NT2/D1 (cell line): ENCODE data around the gene BPIFB4.

Experiments used
- SUZ12 ChIP-seq: IDR thresholded peaks from 2 replicates; pipeline ENCODE4 v1.6.1; 2011; ENCODE audit not compliant: insufficient read length, insufficient read depth; ENCODE audit errors: extremely low read depth
- YY1 ChIP-seq: IDR thresholded peaks from 2 replicates; pipeline ENCODE4 v1.6.1; 2011; ENCODE audit not compliant: insufficient read length, insufficient read depth
- ZNF274 ChIP-seq: IDR thresholded peaks from 2 replicates; pipeline ENCODE4 v1.6.1; 2011; ENCODE audit warnings: mild to moderate bottlenecking, low read depth, low read length

DNA sequence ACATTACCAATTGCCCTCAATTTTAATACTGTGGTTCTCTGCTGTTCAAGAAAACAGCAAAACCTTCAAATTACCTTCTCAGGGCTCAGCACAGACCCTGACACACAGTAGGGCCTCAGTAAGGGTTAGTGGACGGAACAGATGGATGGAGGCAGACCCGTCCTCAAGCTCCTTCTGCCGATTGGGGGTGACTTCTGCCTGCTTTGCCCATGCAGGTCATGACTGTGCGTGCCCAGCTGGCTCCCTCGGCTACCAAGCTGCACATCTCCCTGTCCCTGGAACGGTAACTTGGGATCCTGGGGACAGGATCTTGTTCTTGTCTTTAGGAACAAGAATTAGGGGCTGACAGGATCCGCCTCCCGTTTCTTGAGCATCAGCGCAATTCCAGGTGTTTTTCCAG, 9.8 kb upstream of the BPIFB4 start:
- no peak for TF ChIP-seq YY1
- no peak for TF ChIP-seq ZNF274
- TF ChIP-seq SUZ12: no peak
